Activated CD4-positive, alpha-beta memory T cell treated with anti-CD3 and anti-CD28 coated beads for 36 hours (primary cell): Measurements from ENCODE around the gene FBXL17. TPM values are rescaled to one million over a fixed set of nuclear protein-coding genes. Genes with fewer than 3 reads are reported as not detected.

Source experiments
- CTCF ChIA-PET: fragments of 350-600 bp; sonication (Branson Sonifier 250); formaldehyde crosslinking; loops from one replicate; lab custom pipeline; 2021; ENCODE audit warnings: antibody characterized with exemption, inconsistent platforms; lab: Charles Lee
- POLR2A ChIA-PET: fragments of 350-600 bp; sonication (Branson Sonifier 250); formaldehyde crosslinking; loops from one replicate; lab custom pipeline; 2021; ENCODE audit warnings: antibody characterized with exemption; lab: Charles Lee
- DNase-seq: peaks from one replicate; pipeline ENCODE4 v3.0.0-alpha.2; 2020
- H3K27ac Mint-ChIP-seq: one replicate; pipeline ENCODE4 v1.8.0; 2021; ENCODE audit warnings: mixed read lengths
- H3K27me3 Mint-ChIP-seq: one replicate; pipeline ENCODE4 v1.8.0; 2021; ENCODE audit warnings: mixed read lengths
- H3K36me3 Mint-ChIP-seq: one replicate; pipeline ENCODE4 v1.8.0; 2021; ENCODE audit warnings: mixed read lengths
- H3K4me1 Mint-ChIP-seq: one replicate; pipeline ENCODE4 v1.8.0; 2021; ENCODE audit warnings: low read depth, mixed read lengths
- H3K4me3 Mint-ChIP-seq: one replicate; pipeline ENCODE4 v1.8.0; 2021; ENCODE audit warnings: mild to moderate bottlenecking, mixed read lengths
- H3K9me3 Mint-ChIP-seq: one replicate; pipeline ENCODE4 v1.8.0; 2021; ENCODE audit warnings: mixed read lengths
- intact Hi-C: fragments of 100-400 bp; cut with micrococcal nuclease; formaldehyde crosslinking; loops from one replicate; pipeline ENCODE4 v1.15.1; 2023
- total RNA-seq, 2 experiments: library from RNA; stranded (reverse); gene quantifications; one replicate each; pipeline ENCODE4 v1.2.3, GENCODE V29; 2021

Gene FBXL17
- total RNA-seq, 2 experiments from 2014 or later, result 5.5 to 6.7 TPM

- Mint-ChIP-seq H3K36me3 (peaks cover 3% of the 10 kb centered on the region), H3K4me1 (peaks cover 2% of the 10 kb centered on the region), H3K27ac (no peak overlapping the region), H3K4me3 (no peak overlapping the region), H3K9me3 (no peaks in the 10 kb centered on the region), H3K27me3 (no peaks in the 10 kb centered on the region)
- POLR2A ChIA-PET, result no interaction called here
- no peak for DNase-seq
- CTCF ChIA-PET, result interaction anchor here (0.6 to 1.2 kb wide), 2 partner anchors 79 to 522 kb away, joined by 3 to 4 read pairs; no protein-coding TSS in a partner anchor
- intact Hi-C loops, result loop anchor here (10.0 kb wide), 1 partner anchor 195 kb away; no protein-coding TSS in a partner anchor
These were observed 41.8 kb downstream of the FBXL17 start for GRCh38 chr5:108340131-108340530.

- H3K36me3 Mint-ChIP-seq, result peaks cover 3% of the 10 kb centered on the region
- no peak overlapping the region for H3K4me3 Mint-ChIP-seq
- H3K27ac Mint-ChIP-seq, result no peak overlapping the region
- peaks cover 2% of the 10 kb centered on the region for H3K4me1 Mint-ChIP-seq
- ChIA-PET POLR2A (no interaction called here), CTCF (interaction anchor here (0.5 to 0.6 kb wide), 2 partner anchors 79 to 521 kb away, joined by 3 read pairs; no protein-coding TSS in a partner anchor)
- intact Hi-C loops, result no loop called here
- H3K9me3 Mint-ChIP-seq, result no peaks in the 10 kb centered on the region
- H3K27me3 Mint-ChIP-seq, result no peaks in the 10 kb centered on the region
- no peak for DNase-seq
These were observed 42.7 kb downstream of the FBXL17 start for GRCh38 chr5:108339220-108339619.

- H3K36me3 Mint-ChIP-seq, result peaks cover 1% of the 10 kb centered on the region
- H3K4me1 Mint-ChIP-seq, result peaks cover 2% of the 10 kb centered on the region
- intact Hi-C loops, result no loop called here
- no peaks in the 10 kb centered on the region for H3K27me3 Mint-ChIP-seq
- H3K9me3 Mint-ChIP-seq, result no peaks in the 10 kb centered on the region
- no peak for DNase-seq
- no peak overlapping the region for H3K27ac Mint-ChIP-seq
- POLR2A ChIA-PET, result no interaction called here
- CTCF ChIA-PET, result interaction anchor here (0.6 kb wide), 1 partner anchor 84 kb away, joined by 4 read pairs; no protein-coding TSS in a partner anchor
- no peak overlapping the region for H3K4me3 Mint-ChIP-seq
These were observed 47.7 kb downstream of the FBXL17 start for GRCh38 chr5:108334225-108334624.

DNA sequence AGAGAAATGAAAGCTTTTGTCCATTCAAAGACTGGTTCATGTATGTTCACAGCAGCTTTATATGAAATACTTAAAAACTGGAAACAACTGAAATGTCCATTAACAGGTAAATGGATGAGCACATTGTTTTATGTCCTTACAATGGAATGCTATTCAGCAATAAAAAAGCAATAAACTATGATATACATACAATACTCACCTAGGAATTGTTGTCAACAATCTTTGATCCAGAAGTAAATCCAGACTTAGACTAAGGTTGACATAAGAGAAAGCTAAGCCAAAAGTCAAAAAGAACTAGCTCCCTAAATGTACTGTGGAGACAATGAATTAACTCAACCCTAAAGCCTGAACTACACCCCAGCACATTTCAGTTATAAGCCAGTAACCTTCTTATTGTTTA is 54.9 kb downstream of the FBXL17 start:
- DNase-seq, result no peak
- H3K27ac Mint-ChIP-seq, result no peak overlapping the region
- H3K4me3 Mint-ChIP-seq, result no peak overlapping the region
- H3K36me3 Mint-ChIP-seq, result peaks cover 28% of the 10 kb centered on the region
- H3K27me3 Mint-ChIP-seq, result no peaks in the 10 kb centered on the region
- CTCF ChIA-PET, result no interaction called here
- H3K9me3 Mint-ChIP-seq, result peaks cover 3% of the 10 kb centered on the region
- no peaks in the 10 kb centered on the region for H3K4me1 Mint-ChIP-seq
- POLR2A ChIA-PET, result no interaction called here
- intact Hi-C loops, result no loop called here

DNA sequence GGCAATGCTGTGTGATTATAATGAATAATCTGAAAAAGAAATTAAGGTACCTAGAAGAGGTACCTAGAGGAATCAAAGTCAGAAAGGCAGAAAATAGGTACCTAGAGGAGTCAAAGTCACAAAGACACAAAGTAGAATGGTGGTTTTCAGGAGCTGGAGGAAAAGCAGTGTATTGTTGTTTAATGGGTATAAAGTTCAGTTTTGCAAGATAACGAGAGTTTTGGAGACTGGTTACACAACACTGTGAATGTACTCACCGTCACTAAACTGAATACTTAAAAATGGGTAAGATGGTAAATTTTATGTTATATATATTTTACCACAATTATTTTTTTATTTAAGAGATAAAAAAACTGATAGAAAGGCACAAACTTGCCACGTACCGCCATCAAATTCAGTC is 57.0 kb downstream of the FBXL17 start:
- no peak overlapping the region for H3K27ac Mint-ChIP-seq
- peaks cover 3% of the 10 kb centered on the region for H3K9me3 Mint-ChIP-seq
- H3K4me1 Mint-ChIP-seq, result peaks cover 1% of the 10 kb centered on the region
- intact Hi-C loops, result no loop called here
- POLR2A ChIA-PET, result no interaction called here
- DNase-seq, result no peak
- H3K4me3 Mint-ChIP-seq, result no peak overlapping the region
- no peaks in the 10 kb centered on the region for H3K27me3 Mint-ChIP-seq
- peaks cover 28% of the 10 kb centered on the region for H3K36me3 Mint-ChIP-seq
- CTCF ChIA-PET, result no interaction called here

DNA sequence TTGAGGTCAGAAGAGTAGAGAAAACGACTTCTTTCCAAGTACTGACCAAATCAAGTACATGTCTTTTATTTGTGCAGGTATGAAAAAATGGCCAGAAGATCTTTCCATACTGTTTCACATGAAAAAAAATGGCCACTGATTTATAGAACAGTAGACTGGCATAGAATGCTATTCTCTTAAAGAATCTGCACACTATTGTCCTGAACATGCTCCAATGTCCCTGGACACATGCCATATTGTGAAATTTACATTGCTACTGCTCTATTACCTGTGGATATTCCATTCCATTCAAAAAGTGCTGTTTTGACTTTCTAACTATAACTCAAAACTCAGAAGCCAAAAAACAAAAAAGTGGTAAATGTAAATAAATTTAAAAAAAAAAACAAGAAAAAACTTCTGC is 60.6 kb downstream of the FBXL17 start:
- CTCF ChIA-PET, result no interaction called here
- Mint-ChIP-seq H3K4me3 (no peak overlapping the region), H3K27me3 (no peaks in the 10 kb centered on the region), H3K9me3 (peaks cover 3% of the 10 kb centered on the region), H3K27ac (no peak overlapping the region), H3K4me1 (peaks cover 3% of the 10 kb centered on the region), H3K36me3 (peaks cover 20% of the 10 kb centered on the region)
- DNase-seq, result no peak
- intact Hi-C loops, result no loop called here
- POLR2A ChIA-PET, result no interaction called here

- H3K36me3 Mint-ChIP-seq, result peaks cover 10% of the 10 kb centered on the region
- H3K4me1 Mint-ChIP-seq, result peaks cover 3% of the 10 kb centered on the region
- H3K27me3 Mint-ChIP-seq, result no peaks in the 10 kb centered on the region
- DNase-seq, result no peak
- no peak overlapping the region for H3K4me3 Mint-ChIP-seq
- intact Hi-C loops, result no loop called here
- H3K9me3 Mint-ChIP-seq, result no peaks in the 10 kb centered on the region
- POLR2A ChIA-PET, result no interaction called here
- H3K27ac Mint-ChIP-seq, result no peak overlapping the region
- CTCF ChIA-PET, result interaction anchor here (0.6 kb wide), 1 partner anchor 60 kb away, joined by 3 read pairs; no protein-coding TSS in a partner anchor
These were observed 61.7 kb downstream of the FBXL17 start for GRCh38 chr5:108320231-108320630.

- Mint-ChIP-seq H3K36me3 (peaks cover 4% of the 10 kb centered on the region), H3K4me3 (no peak overlapping the region), H3K27me3 (no peaks in the 10 kb centered on the region), H3K9me3 (no peaks in the 10 kb centered on the region), H3K4me1 (peaks cover 3% of the 10 kb centered on the region), H3K27ac (no peak overlapping the region)
- POLR2A ChIA-PET, result no interaction called here
- CTCF ChIA-PET, result no interaction called here
- no peak for DNase-seq
- intact Hi-C loops, result no loop called here
These were observed 66.1 kb downstream of the FBXL17 start for GRCh38 chr5:108315829-108316228.

- Mint-ChIP-seq H3K27ac (no peak overlapping the region), H3K4me1 (no peaks in the 10 kb centered on the region), H3K9me3 (no peaks in the 10 kb centered on the region), H3K36me3 (peaks cover 4% of the 10 kb centered on the region), H3K4me3 (no peak overlapping the region), H3K27me3 (no peaks in the 10 kb centered on the region)
- intact Hi-C loops, result no loop called here
- POLR2A ChIA-PET, result no interaction called here
- DNase-seq, result no peak
- CTCF ChIA-PET, result interaction anchor here (1.3 kb wide), 1 partner anchor 52 kb away, joined by 5 read pairs; no protein-coding TSS in a partner anchor
These were observed 69.6 kb downstream of the FBXL17 start for GRCh38 chr5:108312258-108312657.

GRCh38 chr5:108311682-108312081 is 70.2 kb downstream of the FBXL17 start:
- Mint-ChIP-seq H3K4me3 (no peak overlapping the region), H3K27me3 (no peaks in the 10 kb centered on the region), H3K9me3 (no peaks in the 10 kb centered on the region), H3K4me1 (no peaks in the 10 kb centered on the region), H3K36me3 (peaks cover 4% of the 10 kb centered on the region), H3K27ac (no peak overlapping the region)
- intact Hi-C loops, result no loop called here
- CTCF ChIA-PET, result interaction anchor here (1.3 kb wide), 1 partner anchor 51 kb away, joined by 5 read pairs; no protein-coding TSS in a partner anchor
- POLR2A ChIA-PET, result no interaction called here
- no peak for DNase-seq

GRCh38 chr5:108303611-108304010 is 78.3 kb downstream of the FBXL17 start:
- no peaks in the 10 kb centered on the region for H3K4me1 Mint-ChIP-seq
- no peak for DNase-seq
- intact Hi-C loops, result no loop called here
- H3K4me3 Mint-ChIP-seq, result no peak overlapping the region
- H3K36me3 Mint-ChIP-seq, result no peaks in the 10 kb centered on the region
- H3K9me3 Mint-ChIP-seq, result no peaks in the 10 kb centered on the region
- H3K27me3 Mint-ChIP-seq, result no peaks in the 10 kb centered on the region
- no peak overlapping the region for H3K27ac Mint-ChIP-seq
- ChIA-PET CTCF (no interaction called here), POLR2A (no interaction called here)

DNA sequence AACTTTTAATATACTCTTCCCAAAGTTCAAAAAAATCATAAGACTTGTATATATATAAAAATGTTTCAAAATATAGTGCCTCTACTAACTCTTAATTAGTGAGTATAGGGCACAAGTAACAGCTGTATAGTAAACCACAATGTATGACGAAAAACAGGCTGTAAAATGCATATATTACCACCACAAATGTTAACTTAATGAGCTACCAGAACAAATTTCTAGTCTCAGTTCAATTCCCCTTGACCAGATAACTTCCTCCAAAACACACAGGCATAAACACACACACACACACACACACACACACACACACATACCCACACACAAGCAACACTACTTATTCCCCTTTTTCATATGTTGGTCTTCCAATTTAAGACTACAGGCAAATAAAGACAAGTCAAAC is 78.8 kb downstream of the FBXL17 start:
- H3K9me3 Mint-ChIP-seq, result no peaks in the 10 kb centered on the region
- no peaks in the 10 kb centered on the region for H3K4me1 Mint-ChIP-seq
- H3K27me3 Mint-ChIP-seq, result no peaks in the 10 kb centered on the region
- no peak for DNase-seq
- H3K27ac Mint-ChIP-seq, result no peak overlapping the region
- H3K36me3 Mint-ChIP-seq, result no peaks in the 10 kb centered on the region
- intact Hi-C loops, result no loop called here
- POLR2A ChIA-PET, result no interaction called here
- H3K4me3 Mint-ChIP-seq, result no peak overlapping the region
- CTCF ChIA-PET, result no interaction called here

GRCh38 chr5:108297042-108297601 is 84.8 kb downstream of the FBXL17 start:
- Mint-ChIP-seq H3K36me3 (no peaks in the 10 kb centered on the region), H3K9me3 (no peaks in the 10 kb centered on the region), H3K27ac (no peak overlapping the region), H3K4me1 (peaks cover 4% of the 10 kb centered on the region), H3K4me3 (no peak overlapping the region), H3K27me3 (no peaks in the 10 kb centered on the region)
- POLR2A ChIA-PET, result no interaction called here
- no peak for DNase-seq
- intact Hi-C loops, result no loop called here
- CTCF ChIA-PET, result no interaction called here
